SK-N-SH treated with all-trans-retinoic acid at 6 μM for 48 hours (cell line): ENCODE results near the gene GCLC.

ENCODE experiments used
- ATAC-seq: fragments of 200-7000 bp; cut with Tn5 transposase; 3 replicates; pipeline ENCODE4 v1.9.1; 2020; ENCODE audit warnings: mild to moderate bottlenecking, moderate library complexity
- ARNTL ChIP-seq: fragments of 450-650 bp; formaldehyde crosslinking; IDR thresholded peaks from 2 replicates; pipeline ENCODE4 v1.5.0; 2020; ENCODE audit warnings: low read depth, mild to moderate bottlenecking, moderate library complexity, borderline replicate concordance
- BACH2 ChIP-seq: fragments of 250-450 bp; sonication (Bioruptor Pico); IDR thresholded peaks from 2 replicates; pipeline ENCODE4 v1.9.0; 2021; ENCODE audit warnings: mild to moderate bottlenecking, borderline replicate concordance
- CSDC2 ChIP-seq: fragments of 250-450 bp; sonication (Bioruptor Pico); IDR thresholded peaks from 2 replicates; pipeline ENCODE4 v1.5.0; 2020; ENCODE audit warnings: mild to moderate bottlenecking, moderate library complexity
- GLIS3 ChIP-seq: fragments of 250-450 bp; sonication (Bioruptor Pico); IDR thresholded peaks from 2 replicates; pipeline ENCODE4 v1.5.0; 2020; ENCODE audit warnings: mild to moderate bottlenecking, moderate library complexity
- OSR1 ChIP-seq: fragments of 250-450 bp; sonication (Bioruptor Pico); IDR thresholded peaks from 2 replicates; pipeline ENCODE4 v1.8.0; 2022; ENCODE audit warnings: moderate library complexity, mild to moderate bottlenecking, inconsistent platforms
- PATZ1 ChIP-seq: fragments of 250-450 bp; sonication (Bioruptor Pico); IDR thresholded peaks from 2 replicates; pipeline ENCODE4 v1.8.0; 2020; ENCODE audit warnings: mild to moderate bottlenecking, moderate library complexity, borderline replicate concordance
- POU6F1 ChIP-seq: fragments of 250-450 bp; sonication (Bioruptor Pico); IDR thresholded peaks from 2 replicates; pipeline ENCODE4 v1.8.0; 2021; ENCODE audit warnings: low read depth, mild to moderate bottlenecking, moderate library complexity, borderline replicate concordance
- PPARA ChIP-seq: fragments of 250-450 bp; sonication (Bioruptor Pico); IDR thresholded peaks from 2 replicates; pipeline ENCODE4 v1.5.0; 2020; ENCODE audit warnings: mild to moderate bottlenecking, borderline replicate concordance
- RARB ChIP-seq: fragments of 250-450 bp; sonication (Bioruptor Pico); IDR thresholded peaks from 2 replicates; pipeline ENCODE4 v1.8.0; 2021; ENCODE audit warnings: mild to moderate bottlenecking, moderate library complexity
- SNAI2 ChIP-seq: fragments of 250-450 bp; sonication (Bioruptor Pico); IDR thresholded peaks from 2 replicates; pipeline ENCODE4 v1.5.0; 2020; ENCODE audit warnings: mild to moderate bottlenecking, moderate library complexity
- TCF4 ChIP-seq: fragments of 250-450 bp; sonication (Bioruptor Pico); IDR thresholded peaks from 2 replicates; pipeline ENCODE4 v1.8.0; 2021; ENCODE audit warnings: mild to moderate bottlenecking, moderate library complexity, borderline replicate concordance
- TOX ChIP-seq: fragments of 250-450 bp; sonication (Bioruptor Pico); IDR thresholded peaks from 2 replicates; pipeline ENCODE4 v1.8.0; 2021; ENCODE audit warnings: mild to moderate bottlenecking, moderate library complexity, borderline replicate concordance
- ZC3H10 ChIP-seq: fragments of 250-450 bp; sonication (Bioruptor Pico); IDR thresholded peaks from 2 replicates; pipeline ENCODE4 v1.5.1; 2021; ENCODE audit warnings: mild to moderate bottlenecking, moderate library complexity
- ZFP30 ChIP-seq: fragments of 450-650 bp; formaldehyde crosslinking; IDR thresholded peaks from 2 replicates; pipeline ENCODE4 v1.5.0; 2022; ENCODE audit warnings: mild to moderate bottlenecking, moderate library complexity
- ZNF565 ChIP-seq: fragments of 450-650 bp; formaldehyde crosslinking; conservative IDR thresholded peaks from 2 replicates; pipeline ENCODE4 v1.5.0; 2020; ENCODE audit warnings: low read depth, mild to moderate bottlenecking, moderate library complexity
- ZNF70 ChIP-seq: fragments of 450-650 bp; formaldehyde crosslinking; IDR thresholded peaks from 2 replicates; pipeline ENCODE4 v1.5.0; 2020; ENCODE audit warnings: mild to moderate bottlenecking, moderate library complexity
- ZNF8 ChIP-seq: fragments of 450-650 bp; formaldehyde crosslinking; IDR thresholded peaks from 2 replicates; pipeline ENCODE4 v1.5.0; 2020; ENCODE audit warnings: mild to moderate bottlenecking, moderate library complexity
- TF ChIP-seq, protein P1 (sequence below): fragments of 250-450 bp; sonication (Bioruptor Pico); IDR thresholded peaks from 2 replicates; pipeline ENCODE4 v1.5.0; 2020; ENCODE audit warnings: mild to moderate bottlenecking, moderate library complexity
- TF ChIP-seq, protein P2 (sequence below): fragments of 250-450 bp; sonication (Bioruptor Pico); IDR thresholded peaks from 2 replicates; pipeline ENCODE4 v1.5.1; 2021; ENCODE audit warnings: mild to moderate bottlenecking, moderate library complexity

The GCLC gene

DNA sequence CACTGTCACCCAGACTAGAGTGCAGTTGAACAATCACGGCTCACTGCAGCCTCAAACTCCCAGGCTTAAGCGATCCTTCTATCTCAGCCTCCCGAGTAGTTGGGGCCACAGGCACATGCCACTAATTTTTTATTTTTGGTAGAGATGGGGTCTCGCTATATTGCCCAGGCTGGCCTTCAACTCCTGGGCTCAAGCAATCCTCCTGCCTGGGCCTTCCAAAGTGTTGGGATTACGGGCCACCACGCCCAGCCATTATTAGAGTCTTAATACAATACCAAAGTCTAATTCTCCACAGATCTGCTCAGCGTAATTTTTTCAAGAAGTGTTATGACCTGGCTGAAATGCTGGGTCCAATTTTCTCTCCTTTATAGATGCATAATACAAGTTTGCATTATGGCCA is 3.0 kb downstream of the GCLC start:
- no peak for TF ChIP-seq ZFP30 (CRISPR knock-in tag)
- no peak for TF ChIP-seq OSR1 (CRISPR knock-in tag)
- no peak for TF ChIP-seq CSDC2 (CRISPR knock-in tag)
- TF ChIP-seq ARNTL (CRISPR knock-in tag), result no peak
- TF ChIP-seq POU6F1, result no peak
- no peak for TF ChIP-seq SNAI2 (CRISPR knock-in tag)
- TF ChIP-seq BACH2 (CRISPR knock-in tag), result no peak
- TF ChIP-seq RARB, result no peak
- no peak for TF ChIP-seq TOX (CRISPR knock-in tag)
- no peak for ATAC-seq

- no peak for ATAC-seq
- no peak for TF ChIP-seq OSR1 (CRISPR knock-in tag)
- no peak for TF ChIP-seq POU6F1
- no peak for TF ChIP-seq ZFP30 (CRISPR knock-in tag)
- TF ChIP-seq, protein P1, sequence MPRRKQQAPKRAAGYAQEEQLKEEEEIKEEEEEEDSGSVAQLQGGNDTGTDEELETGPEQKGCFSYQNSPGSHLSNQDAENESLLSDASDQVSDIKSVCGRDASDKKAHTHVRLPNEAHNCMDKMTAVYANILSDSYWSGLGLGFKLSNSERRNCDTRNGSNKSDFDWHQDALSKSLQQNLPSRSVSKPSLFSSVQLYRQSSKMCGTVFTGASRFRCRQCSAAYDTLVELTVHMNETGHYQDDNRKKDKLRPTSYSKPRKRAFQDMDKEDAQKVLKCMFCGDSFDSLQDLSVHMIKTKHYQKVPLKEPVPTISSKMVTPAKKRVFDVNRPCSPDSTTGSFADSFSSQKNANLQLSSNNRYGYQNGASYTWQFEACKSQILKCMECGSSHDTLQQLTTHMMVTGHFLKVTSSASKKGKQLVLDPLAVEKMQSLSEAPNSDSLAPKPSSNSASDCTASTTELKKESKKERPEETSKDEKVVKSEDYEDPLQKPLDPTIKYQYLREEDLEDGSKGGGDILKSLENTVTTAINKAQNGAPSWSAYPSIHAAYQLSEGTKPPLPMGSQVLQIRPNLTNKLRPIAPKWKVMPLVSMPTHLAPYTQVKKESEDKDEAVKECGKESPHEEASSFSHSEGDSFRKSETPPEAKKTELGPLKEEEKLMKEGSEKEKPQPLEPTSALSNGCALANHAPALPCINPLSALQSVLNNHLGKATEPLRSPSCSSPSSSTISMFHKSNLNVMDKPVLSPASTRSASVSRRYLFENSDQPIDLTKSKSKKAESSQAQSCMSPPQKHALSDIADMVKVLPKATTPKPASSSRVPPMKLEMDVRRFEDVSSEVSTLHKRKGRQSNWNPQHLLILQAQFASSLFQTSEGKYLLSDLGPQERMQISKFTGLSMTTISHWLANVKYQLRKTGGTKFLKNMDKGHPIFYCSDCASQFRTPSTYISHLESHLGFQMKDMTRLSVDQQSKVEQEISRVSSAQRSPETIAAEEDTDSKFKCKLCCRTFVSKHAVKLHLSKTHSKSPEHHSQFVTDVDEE (CRISPR knock-in tag), result no peak
- no peak for TF ChIP-seq GLIS3 (CRISPR knock-in tag)
- TF ChIP-seq ZC3H10, result no peak
- TF ChIP-seq BACH2 (CRISPR knock-in tag), result no peak
- TF ChIP-seq, protein P2, sequence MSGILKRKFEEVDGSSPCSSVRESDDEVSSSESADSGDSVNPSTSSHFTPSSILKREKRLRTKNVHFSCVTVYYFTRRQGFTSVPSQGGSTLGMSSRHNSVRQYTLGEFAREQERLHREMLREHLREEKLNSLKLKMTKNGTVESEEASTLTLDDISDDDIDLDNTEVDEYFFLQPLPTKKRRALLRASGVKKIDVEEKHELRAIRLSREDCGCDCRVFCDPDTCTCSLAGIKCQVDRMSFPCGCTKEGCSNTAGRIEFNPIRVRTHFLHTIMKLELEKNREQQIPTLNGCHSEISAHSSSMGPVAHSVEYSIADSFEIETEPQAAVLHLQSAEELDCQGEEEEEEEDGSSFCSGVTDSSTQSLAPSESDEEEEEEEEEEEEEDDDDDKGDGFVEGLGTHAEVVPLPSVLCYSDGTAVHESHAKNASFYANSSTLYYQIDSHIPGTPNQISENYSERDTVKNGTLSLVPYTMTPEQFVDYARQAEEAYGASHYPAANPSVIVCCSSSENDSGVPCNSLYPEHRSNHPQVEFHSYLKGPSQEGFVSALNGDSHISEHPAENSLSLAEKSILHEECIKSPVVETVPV (CRISPR knock-in tag), result no peak
- no peak for TF ChIP-seq RARB
- no peak for TF ChIP-seq ZNF70 (CRISPR knock-in tag)
- no peak for TF ChIP-seq TCF4
- no peak for TF ChIP-seq PPARA (CRISPR knock-in tag)
- TF ChIP-seq TOX (CRISPR knock-in tag), result no peak
- no peak for TF ChIP-seq PATZ1 (CRISPR knock-in tag)
- TF ChIP-seq CSDC2 (CRISPR knock-in tag), result no peak
These were observed 4.7 kb downstream of the GCLC start for GRCh38 chr6:53540129-53540692.

GRCh38 chr6:53539561-53539960 is 5.3 kb downstream of the GCLC start:
- ATAC-seq, result no peak
- TF ChIP-seq ZNF8 (CRISPR knock-in tag) (no peak), BACH2 (CRISPR knock-in tag) (no peak), POU6F1 (no peak), PATZ1 (CRISPR knock-in tag) (no peak), TOX (CRISPR knock-in tag) (no peak), ZNF70 (CRISPR knock-in tag) (no peak), CSDC2 (CRISPR knock-in tag) (no peak), ZNF565 (CRISPR knock-in tag) (no peak), TCF4 (no peak)
